ENCODE measurements around the gene MISP. TPM values are rescaled to one million over a fixed set of nuclear protein-coding genes. Genes with fewer than 3 reads are reported as not detected.
A peak's percentile ranks its signal among the peaks of the same experiment; 100 is the strongest.

Gene MISP
- total and polyA plus RNA-seq, 2 of the 13 experiments (the other 11 are each of a cell fraction or from before 2014, with no cell fraction given): 0.67 to 1.3 TPM

DNA sequence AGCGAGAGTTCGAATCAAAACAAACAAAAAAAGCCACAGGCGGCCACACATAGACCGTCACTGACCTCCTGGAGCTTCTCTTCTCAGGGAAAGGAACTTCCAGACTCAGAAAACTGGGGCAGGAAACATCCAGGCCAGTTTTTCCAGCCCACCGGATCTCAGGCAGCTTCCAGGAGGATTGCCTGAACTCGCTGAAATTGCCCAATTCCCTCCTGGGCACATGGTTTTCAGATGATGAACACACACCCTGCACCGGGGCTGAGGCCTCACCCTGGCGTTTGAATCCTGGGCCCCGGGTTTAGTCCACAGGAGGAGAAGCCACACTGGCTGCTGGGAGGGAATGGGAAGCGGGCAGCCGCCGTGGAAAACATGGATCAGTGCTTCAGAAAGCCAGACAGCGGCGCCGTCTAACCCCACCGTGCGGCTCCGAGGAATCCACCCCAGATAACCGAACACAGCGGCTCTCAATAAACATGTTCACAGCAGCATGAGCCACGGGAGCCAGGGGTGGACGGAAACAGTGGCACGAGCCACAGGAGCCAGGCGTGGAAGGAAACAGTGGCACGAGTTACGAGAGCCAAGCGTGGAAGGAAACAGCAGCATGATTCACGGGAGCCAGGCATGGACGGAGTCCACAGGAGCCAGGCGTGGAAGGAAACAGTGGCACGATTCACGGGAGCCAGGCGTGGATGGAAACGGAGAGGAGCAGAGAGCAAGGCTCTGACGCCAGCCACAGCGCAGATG lies 28.2 kb downstream of the MISP start (continued):
- TF ChIP-seq, protein P1, sequence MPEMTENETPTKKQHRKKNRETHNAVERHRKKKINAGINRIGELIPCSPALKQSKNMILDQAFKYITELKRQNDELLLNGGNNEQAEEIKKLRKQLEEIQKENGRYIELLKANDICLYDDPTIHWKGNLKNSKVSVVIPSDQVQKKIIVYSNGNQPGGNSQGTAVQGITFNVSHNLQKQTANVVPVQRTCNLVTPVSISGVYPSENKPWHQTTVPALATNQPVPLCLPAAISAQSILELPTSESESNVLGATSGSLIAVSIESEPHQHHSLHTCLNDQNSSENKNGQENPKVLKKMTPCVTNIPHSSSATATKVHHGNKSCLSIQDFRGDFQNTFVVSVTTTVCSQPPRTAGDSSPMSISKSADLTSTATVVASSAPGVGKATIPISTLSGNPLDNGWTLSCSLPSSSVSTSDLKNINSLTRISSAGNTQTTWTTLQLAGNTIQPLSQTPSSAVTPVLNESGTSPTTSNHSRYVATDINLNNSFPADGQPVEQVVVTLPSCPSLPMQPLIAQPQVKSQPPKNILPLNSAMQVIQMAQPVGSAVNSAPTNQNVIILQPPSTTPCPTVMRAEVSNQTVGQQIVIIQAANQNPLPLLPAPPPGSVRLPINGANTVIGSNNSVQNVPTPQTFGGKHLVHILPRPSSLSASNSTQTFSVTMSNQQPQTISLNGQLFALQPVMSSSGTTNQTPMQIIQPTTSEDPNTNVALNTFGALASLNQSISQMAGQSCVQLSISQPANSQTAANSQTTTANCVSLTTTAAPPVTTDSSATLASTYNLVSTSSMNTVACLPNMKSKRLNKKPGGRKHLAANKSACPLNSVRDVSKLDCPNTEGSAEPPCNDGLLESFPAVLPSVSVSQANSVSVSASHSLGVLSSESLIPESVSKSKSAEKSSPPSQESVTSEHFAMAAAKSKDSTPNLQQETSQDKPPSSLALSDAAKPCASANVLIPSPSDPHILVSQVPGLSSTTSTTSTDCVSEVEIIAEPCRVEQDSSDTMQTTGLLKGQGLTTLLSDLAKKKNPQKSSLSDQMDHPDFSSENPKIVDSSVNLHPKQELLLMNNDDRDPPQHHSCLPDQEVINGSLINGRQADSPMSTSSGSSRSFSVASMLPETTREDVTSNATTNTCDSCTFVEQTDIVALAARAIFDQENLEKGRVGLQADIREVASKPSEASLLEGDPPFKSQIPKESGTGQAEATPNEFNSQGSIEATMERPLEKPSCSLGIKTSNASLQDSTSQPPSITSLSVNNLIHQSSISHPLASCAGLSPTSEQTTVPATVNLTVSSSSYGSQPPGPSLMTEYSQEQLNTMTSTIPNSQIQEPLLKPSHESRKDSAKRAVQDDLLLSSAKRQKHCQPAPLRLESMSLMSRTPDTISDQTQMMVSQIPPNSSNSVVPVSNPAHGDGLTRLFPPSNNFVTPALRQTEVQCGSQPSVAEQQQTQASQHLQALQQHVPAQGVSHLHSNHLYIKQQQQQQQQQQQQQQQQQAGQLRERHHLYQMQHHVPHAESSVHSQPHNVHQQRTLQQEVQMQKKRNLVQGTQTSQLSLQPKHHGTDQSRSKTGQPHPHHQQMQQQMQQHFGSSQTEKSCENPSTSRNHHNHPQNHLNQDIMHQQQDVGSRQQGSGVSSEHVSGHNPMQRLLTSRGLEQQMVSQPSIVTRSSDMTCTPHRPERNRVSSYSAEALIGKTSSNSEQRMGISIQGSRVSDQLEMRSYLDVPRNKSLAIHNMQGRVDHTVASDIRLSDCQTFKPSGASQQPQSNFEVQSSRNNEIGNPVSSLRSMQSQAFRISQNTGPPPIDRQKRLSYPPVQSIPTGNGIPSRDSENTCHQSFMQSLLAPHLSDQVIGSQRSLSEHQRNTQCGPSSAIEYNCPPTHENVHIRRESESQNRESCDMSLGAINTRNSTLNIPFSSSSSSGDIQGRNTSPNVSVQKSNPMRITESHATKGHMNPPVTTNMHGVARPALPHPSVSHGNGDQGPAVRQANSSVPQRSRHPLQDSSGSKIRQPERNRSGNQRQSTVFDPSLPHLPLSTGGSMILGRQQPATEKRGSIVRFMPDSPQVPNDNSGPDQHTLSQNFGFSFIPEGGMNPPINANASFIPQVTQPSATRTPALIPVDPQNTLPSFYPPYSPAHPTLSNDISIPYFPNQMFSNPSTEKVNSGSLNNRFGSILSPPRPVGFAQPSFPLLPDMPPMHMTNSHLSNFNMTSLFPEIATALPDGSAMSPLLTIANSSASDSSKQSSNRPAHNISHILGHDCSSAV (CRISPR knock-in tag; IDR thresholded peaks at IDR 0.05; ENCODE audit: borderline replicate concordance): no peak
- TF ChIP-seq, protein P2, sequence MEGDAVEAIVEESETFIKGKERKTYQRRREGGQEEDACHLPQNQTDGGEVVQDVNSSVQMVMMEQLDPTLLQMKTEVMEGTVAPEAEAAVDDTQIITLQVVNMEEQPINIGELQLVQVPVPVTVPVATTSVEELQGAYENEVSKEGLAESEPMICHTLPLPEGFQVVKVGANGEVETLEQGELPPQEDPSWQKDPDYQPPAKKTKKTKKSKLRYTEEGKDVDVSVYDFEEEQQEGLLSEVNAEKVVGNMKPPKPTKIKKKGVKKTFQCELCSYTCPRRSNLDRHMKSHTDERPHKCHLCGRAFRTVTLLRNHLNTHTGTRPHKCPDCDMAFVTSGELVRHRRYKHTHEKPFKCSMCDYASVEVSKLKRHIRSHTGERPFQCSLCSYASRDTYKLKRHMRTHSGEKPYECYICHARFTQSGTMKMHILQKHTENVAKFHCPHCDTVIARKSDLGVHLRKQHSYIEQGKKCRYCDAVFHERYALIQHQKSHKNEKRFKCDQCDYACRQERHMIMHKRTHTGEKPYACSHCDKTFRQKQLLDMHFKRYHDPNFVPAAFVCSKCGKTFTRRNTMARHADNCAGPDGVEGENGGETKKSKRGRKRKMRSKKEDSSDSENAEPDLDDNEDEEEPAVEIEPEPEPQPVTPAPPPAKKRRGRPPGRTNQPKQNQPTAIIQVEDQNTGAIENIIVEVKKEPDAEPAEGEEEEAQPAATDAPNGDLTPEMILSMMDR (CRISPR knock-in tag; IDR thresholded peaks at IDR 0.05): no peak
- TF ChIP-seq ARHGAP35 (CRISPR knock-in tag; IDR thresholded peaks at IDR 0.05; ENCODE audit: borderline replicate concordance): peak; percentile 42; the same call in 1 of the 2 replicates
- TF ChIP-seq, protein P3, sequence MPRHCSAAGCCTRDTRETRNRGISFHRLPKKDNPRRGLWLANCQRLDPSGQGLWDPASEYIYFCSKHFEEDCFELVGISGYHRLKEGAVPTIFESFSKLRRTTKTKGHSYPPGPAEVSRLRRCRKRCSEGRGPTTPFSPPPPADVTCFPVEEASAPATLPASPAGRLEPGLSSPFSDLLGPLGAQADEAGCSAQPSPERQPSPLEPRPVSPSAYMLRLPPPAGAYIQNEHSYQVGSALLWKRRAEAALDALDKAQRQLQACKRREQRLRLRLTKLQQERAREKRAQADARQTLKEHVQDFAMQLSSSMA (CRISPR knock-in tag; IDR thresholded peaks at IDR 0.05): peak; percentile 76
- TF ChIP-seq, protein P4, sequence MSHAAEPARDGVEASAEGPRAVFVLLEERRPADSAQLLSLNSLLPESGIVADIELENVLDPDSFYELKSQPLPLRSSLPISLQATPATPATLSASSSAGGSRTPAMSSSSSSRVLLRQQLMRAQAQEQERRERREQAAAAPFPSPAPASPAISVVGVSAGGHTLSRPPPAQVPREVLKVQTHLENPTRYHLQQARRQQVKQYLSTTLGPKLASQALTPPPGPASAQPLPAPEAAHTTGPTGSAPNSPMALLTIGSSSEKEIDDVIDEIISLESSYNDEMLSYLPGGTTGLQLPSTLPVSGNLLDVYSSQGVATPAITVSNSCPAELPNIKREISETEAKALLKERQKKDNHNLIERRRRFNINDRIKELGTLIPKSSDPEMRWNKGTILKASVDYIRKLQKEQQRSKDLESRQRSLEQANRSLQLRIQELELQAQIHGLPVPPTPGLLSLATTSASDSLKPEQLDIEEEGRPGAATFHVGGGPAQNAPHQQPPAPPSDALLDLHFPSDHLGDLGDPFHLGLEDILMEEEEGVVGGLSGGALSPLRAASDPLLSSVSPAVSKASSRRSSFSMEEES (CRISPR knock-in tag; IDR thresholded peaks at IDR 0.05): peak; percentile 92
- peak; percentile 75; the same call in 1 of the 2 replicates for TF ChIP-seq ZNF441 (CRISPR knock-in tag; IDR thresholded peaks at IDR 0.05; ENCODE audit: borderline replicate concordance)
- peak; percentile 89 for TF ChIP-seq TGIF2 (CRISPR knock-in tag; IDR thresholded peaks at IDR 0.05)
- TF ChIP-seq RAD21 (CRISPR knock-in tag; IDR thresholded peaks at IDR 0.05): 0 out of 2 replicates have a peak, but pooled peaks have one; percentile 10
- TF ChIP-seq BRD4 (CRISPR knock-in tag; IDR thresholded peaks at IDR 0.05): no peak
- TF ChIP-seq, protein P5, sequence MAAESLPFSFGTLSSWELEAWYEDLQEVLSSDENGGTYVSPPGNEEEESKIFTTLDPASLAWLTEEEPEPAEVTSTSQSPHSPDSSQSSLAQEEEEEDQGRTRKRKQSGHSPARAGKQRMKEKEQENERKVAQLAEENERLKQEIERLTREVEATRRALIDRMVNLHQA (CRISPR knock-in tag; IDR thresholded peaks at IDR 0.05): no peak
- TF ChIP-seq ZNF678 (CRISPR knock-in tag; IDR thresholded peaks at IDR 0.05): no peak
- peak; percentile 86; the same call in 1 of the 2 replicates for TF ChIP-seq NFKBIZ (CRISPR knock-in tag; IDR thresholded peaks at IDR 0.05)
- TF ChIP-seq HNRNPL (IDR thresholded peaks at IDR 0.05; ENCODE audit: low read depth, low read length): no peak
- no peak for TF ChIP-seq MBD4 (IDR thresholded peaks at IDR 0.05; ENCODE audit: borderline replicate concordance, low read length)
- peak; percentile 62; the same call in 1 of the 2 replicates for TF ChIP-seq SIN3A (IDR thresholded peaks at IDR 0.05; ENCODE audit: borderline replicate concordance, low read depth, low read length)

All from HepG2 (cell line).